ENCODE data around the gene PMF1. TPM values are rescaled to one million over a fixed set of nuclear protein-coding genes. Genes with fewer than 3 reads are reported as not detected.
"Not testable (repeated sequence)": the region's sequence is repeated elsewhere in the genome, so short reads cannot be mapped to it uniquely, and the experiment has no call there.

The PMF1 gene
- total RNA-seq, 1 donor from 2014 or later = 51.4 TPM

DNA sequence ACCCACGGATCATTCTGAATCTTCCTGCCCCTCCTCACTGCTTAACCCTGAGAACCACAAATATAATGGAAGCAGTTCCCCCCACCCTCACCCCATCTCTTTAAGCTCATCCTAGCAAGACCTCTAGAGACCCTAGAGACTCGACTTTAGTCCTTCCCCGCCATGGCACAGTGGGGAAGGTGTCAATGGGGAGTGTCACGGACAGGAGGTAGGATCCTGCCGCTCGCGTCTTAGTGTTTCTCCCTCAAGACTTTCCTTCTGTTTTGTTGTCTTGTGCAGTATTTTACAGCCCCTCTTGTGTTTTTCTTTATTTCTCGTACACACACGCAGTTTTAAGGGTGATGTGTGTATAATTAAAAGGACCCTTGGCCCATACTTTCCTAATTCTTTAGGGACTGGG lies 677 bp upstream of the PMF1 start:
- DNase-seq (ENCODE audit: low spot score) = no peak
- peak overlapping the region; percentile 98 for H3K27ac Mint-ChIP-seq (ENCODE audit: unreplicated experiment)
- peaks cover 23% of the 10 kb centered on the region for H3K36me3 Mint-ChIP-seq (ENCODE audit: low read depth, unreplicated experiment)
- H3K4me3 Mint-ChIP-seq (ENCODE audit: unreplicated experiment) = peak overlapping the region; percentile 95
- H3K4me1 Mint-ChIP-seq (ENCODE audit: unreplicated experiment) = peaks cover 9% of the 10 kb centered on the region
- TF ChIP-seq, protein P1, sequence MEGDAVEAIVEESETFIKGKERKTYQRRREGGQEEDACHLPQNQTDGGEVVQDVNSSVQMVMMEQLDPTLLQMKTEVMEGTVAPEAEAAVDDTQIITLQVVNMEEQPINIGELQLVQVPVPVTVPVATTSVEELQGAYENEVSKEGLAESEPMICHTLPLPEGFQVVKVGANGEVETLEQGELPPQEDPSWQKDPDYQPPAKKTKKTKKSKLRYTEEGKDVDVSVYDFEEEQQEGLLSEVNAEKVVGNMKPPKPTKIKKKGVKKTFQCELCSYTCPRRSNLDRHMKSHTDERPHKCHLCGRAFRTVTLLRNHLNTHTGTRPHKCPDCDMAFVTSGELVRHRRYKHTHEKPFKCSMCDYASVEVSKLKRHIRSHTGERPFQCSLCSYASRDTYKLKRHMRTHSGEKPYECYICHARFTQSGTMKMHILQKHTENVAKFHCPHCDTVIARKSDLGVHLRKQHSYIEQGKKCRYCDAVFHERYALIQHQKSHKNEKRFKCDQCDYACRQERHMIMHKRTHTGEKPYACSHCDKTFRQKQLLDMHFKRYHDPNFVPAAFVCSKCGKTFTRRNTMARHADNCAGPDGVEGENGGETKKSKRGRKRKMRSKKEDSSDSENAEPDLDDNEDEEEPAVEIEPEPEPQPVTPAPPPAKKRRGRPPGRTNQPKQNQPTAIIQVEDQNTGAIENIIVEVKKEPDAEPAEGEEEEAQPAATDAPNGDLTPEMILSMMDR (IDR thresholded peaks at IDR 0.05; ENCODE audit: unreplicated experiment) = no peak
- H3K9me3 Mint-ChIP-seq (ENCODE audit: unreplicated experiment) = no peaks in the 10 kb centered on the region
- peaks cover 10% of the 10 kb centered on the region for H3K27me3 Mint-ChIP-seq (ENCODE audit: unreplicated experiment)

DNA sequence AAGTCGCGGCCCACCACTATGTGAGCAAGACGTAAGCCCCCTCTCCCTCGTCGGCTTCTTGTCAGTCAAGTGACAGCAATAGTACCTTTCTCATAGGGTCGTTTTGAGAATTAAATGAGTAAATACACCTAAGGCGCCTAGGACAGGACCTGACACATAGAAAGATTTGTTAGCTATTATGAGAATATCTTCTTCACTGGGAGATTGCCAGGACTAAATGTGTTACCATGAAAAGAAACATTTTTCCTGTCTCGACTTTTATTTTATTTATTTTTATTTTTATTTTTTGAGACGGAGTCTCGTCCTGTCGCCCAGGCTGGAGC lies 798 bp downstream of the PMF1 start:
- no peak for DNase-seq (ENCODE audit: low spot score)
- H3K4me3 Mint-ChIP-seq (ENCODE audit: unreplicated experiment) = peak overlapping the region; percentile 95
- TF ChIP-seq, protein P1 (IDR thresholded peaks at IDR 0.05; ENCODE audit: unreplicated experiment) = no peak
- H3K36me3 Mint-ChIP-seq (ENCODE audit: low read depth, unreplicated experiment) = peaks cover 14% of the 10 kb centered on the region
- no peaks in the 10 kb centered on the region for H3K9me3 Mint-ChIP-seq (ENCODE audit: unreplicated experiment)
- H3K27me3 Mint-ChIP-seq (ENCODE audit: unreplicated experiment) = peaks cover 9% of the 10 kb centered on the region
- peak overlapping the region; percentile 98 for H3K27ac Mint-ChIP-seq (ENCODE audit: unreplicated experiment)
- H3K4me1 Mint-ChIP-seq (ENCODE audit: unreplicated experiment) = peaks cover 9% of the 10 kb centered on the region

DNA sequence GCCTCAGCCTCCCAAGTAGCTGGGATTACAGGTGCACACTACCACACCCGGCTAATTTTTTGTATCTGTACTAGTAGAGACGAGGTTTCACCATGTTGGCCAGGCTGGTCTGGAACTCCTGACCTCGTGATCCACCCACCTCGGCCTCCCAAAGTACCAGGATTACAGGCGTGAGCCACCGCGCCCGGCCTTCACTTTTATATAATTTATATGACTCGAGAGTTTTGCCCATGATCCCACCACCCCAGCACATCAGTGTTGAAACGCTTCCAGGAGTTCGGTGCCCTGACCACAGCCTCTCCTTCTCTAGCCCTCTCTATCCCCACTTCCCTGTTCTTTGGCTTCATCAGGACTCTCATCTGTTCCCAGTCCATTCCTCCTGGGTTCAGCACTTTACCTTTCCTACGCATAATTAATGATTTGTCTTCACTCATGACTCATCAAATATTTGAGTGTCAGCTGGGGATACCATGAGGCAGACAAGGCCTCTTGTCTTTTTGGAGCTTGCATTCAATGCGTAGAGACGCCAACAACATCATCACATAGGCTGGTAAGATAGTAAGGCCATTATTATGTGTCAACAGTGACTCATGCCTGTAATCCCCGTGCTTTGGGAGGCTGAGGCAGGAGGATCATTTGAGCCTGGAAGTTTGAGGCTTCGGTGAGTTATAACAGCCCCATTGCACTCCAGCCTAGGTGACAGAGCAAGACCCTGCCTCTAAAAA lies 1.4 kb downstream of the PMF1 start:
- DNase-seq (ENCODE audit: low spot score) = no peak
- peaks cover 9% of the 10 kb centered on the region for H3K4me1 Mint-ChIP-seq (ENCODE audit: unreplicated experiment)
- H3K27me3 Mint-ChIP-seq (ENCODE audit: unreplicated experiment) = peaks cover 7% of the 10 kb centered on the region
- H3K4me3 Mint-ChIP-seq (ENCODE audit: unreplicated experiment) = peak overlapping the region; percentile 78
- H3K36me3 Mint-ChIP-seq (ENCODE audit: low read depth, unreplicated experiment) = peaks cover 8% of the 10 kb centered on the region
- TF ChIP-seq, protein P1 (IDR thresholded peaks at IDR 0.05; ENCODE audit: unreplicated experiment) = no peak
- no peaks in the 10 kb centered on the region for H3K9me3 Mint-ChIP-seq (ENCODE audit: unreplicated experiment)
- H3K27ac Mint-ChIP-seq (ENCODE audit: unreplicated experiment) = peak overlapping the region; percentile 62

DNA sequence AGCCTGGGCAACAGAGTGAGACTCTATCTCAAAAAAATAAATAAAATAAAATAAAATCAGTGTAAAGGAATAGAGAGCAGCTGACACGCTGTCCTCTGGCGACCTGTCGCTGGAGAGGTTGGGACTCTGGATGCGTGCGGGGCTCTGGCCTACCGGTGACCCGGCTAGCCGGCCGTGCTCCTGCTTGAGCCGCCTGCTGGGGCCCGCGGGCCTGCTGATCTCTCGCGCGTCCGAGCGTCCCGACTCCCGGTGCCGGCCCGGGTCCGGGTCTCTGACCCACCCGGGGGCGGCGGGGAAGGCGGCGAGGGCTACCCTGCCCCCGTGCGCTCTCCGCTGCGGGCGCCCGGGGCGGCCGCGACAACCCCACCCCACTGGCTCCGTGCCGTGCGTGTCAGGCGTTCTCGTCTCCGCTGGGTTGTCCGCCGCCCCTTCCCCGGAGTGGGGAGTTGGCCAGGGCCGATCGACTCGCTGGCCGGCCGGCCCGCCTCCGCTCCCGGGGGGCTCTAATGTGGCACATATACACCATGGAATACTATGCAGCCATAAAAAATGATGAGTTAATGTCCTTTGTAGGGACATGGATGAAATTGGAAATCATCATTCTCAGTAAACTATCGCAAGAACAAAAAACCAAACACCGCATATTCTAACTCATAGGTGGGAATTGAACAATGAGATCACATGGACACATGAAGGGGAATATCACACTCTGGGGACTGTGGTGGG lies 3.7 kb downstream of the PMF1 start:
- H3K4me3 Mint-ChIP-seq (ENCODE audit: unreplicated experiment); DNase-seq (ENCODE audit: low spot score); H3K27me3 Mint-ChIP-seq (ENCODE audit: unreplicated experiment); H3K4me1 Mint-ChIP-seq (ENCODE audit: unreplicated experiment); H3K36me3 Mint-ChIP-seq (ENCODE audit: low read depth, unreplicated experiment); H3K9me3 Mint-ChIP-seq (ENCODE audit: unreplicated experiment); H3K27ac Mint-ChIP-seq (ENCODE audit: unreplicated experiment): not testable (repeated sequence)

DNA sequence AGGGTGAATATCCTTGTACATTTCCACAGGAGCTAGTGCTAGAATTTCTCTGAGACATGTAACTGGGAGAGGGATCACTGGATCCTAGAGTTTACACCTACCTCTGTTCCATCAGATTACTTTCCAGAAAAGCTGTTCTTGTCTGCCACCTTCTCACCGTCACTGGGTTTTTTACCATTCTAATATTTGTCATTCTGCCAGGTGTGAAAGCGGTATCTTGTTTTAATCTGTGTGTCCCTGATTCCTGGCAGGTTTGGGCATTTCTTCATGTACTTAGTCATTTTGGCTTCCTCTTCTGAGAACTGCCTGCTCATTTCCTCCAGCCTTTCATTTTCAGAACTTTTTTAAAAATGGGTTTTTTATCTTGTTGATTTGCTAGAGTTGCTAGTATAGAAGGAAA lies 5.1 kb downstream of the PMF1 start:
- no peaks in the 10 kb centered on the region for H3K9me3 Mint-ChIP-seq (ENCODE audit: unreplicated experiment)
- H3K4me1 Mint-ChIP-seq (ENCODE audit: unreplicated experiment) = peaks cover 3% of the 10 kb centered on the region
- no peak overlapping the region for H3K4me3 Mint-ChIP-seq (ENCODE audit: unreplicated experiment)
- H3K27ac Mint-ChIP-seq (ENCODE audit: unreplicated experiment) = no peak overlapping the region
- H3K36me3 Mint-ChIP-seq (ENCODE audit: low read depth, unreplicated experiment) = peaks cover 18% of the 10 kb centered on the region
- no peak for DNase-seq (ENCODE audit: low spot score)
- peaks cover 4% of the 10 kb centered on the region for H3K27me3 Mint-ChIP-seq (ENCODE audit: unreplicated experiment)
- TF ChIP-seq, protein P1 (IDR thresholded peaks at IDR 0.05; ENCODE audit: unreplicated experiment) = no peak
